Measurements from ENCODE around the gene SYNJ2BP. TPM values are rescaled to one million over a fixed set of nuclear protein-coding genes. Genes with fewer than 3 reads are reported as not detected.
"Not testable (repeated sequence)": the region's sequence is repeated elsewhere in the genome, so short reads cannot be mapped to it uniquely, and the experiment has no call there.

Gene SYNJ2BP
- total RNA-seq, 1 experiment from 2014 or later = 19.0 TPM

- Histone ChIP-seq H3K9me3 (ENCODE audit: control insufficient read depth in 1 of 2, insufficient read depth in 1 of 2, low read depth in 1 of 2, low read length in 2 of 2) (0 out of 4 replicates have a peak, but pooled peaks cover 0 to 5% of the 10 kb centered on the region in 2 experiments), H3K27me3 (ENCODE audit: insufficient read depth, low read length) (no peaks in the 10 kb centered on the region), H4K20me1 (ENCODE audit: insufficient read depth) (no peaks in the 10 kb centered on the region), H3K79me2 (ENCODE audit: insufficient read depth, low read length) (no peaks in the 10 kb centered on the region), H3K4me1 (ENCODE audit: control insufficient read depth in 1 of 2, insufficient read depth in 2 of 2, low read length in 2 of 2) (peaks cover 0 to 2% of the 10 kb centered on the region in 2 experiments; a peak in 1 of 4 replicates), H3K9ac (ENCODE audit: low read length) (no peak overlapping the region), H2AFZ (ENCODE audit: low read depth, low read length, poor library complexity, severe bottlenecking) (no peak overlapping the region), H3K4me2 (ENCODE audit: low read length) (no peak overlapping the region), H3K36me3 (ENCODE audit: control insufficient read depth in 1 of 2, insufficient read depth in 2 of 2, low read length in 2 of 2) (no peaks in the 10 kb centered on the region), H3K4me3 (replicated peaks in 1 of 2; ENCODE audit: low read depth in 1 of 2, low read length in 2 of 2) (no peak overlapping the region), H3K9me2 (ENCODE audit: insufficient read depth) (no peaks in the 10 kb centered on the region), H3K27ac (ENCODE audit: low read depth, low read length) (no peak overlapping the region)
- ChIA-PET CTCF (no interaction called here), POLR2A (no interaction called here), RAD21 (ENCODE audit: low non-redundant PET in 1 of 2, low total read pairs in 2 of 2, uncharacterized antibody in 2 of 2, unreplicated experiment in 2 of 2) (no interaction called here)
- no peak for DNase-seq (ENCODE audit: low read depth, low spot score)
- no peak for TF ChIP-seq CTCF (IDR thresholded peaks at IDR 0.05 in 2 of 3, conservative IDR thresholded peaks at IDR 0.05 in 1 of 3; ENCODE audit: borderline replicate concordance in 1 of 3, insufficient read depth in 1 of 3, low read depth in 2 of 3, low read length in 2 of 3)
- no peak for TF ChIP-seq TCF7L2 (IDR thresholded peaks at IDR 0.05; ENCODE audit: borderline replicate concordance, extremely low read depth, insufficient read depth, insufficient read length)
- TF ChIP-seq EZH2phosphoT487 (IDR thresholded peaks at IDR 0.05; ENCODE audit: borderline replicate concordance) = no peak
- TF ChIP-seq RAD21 (IDR thresholded peaks at IDR 0.05; ENCODE audit: low read depth) = no peak
- no TSS peak for BruUV-seq (replicated peaks)
- intact Hi-C loops (cut with micrococcal nuclease) = no loop called here
- no peak for ATAC-seq
Observed at GRCh38 chr14:70422538-70422937, 5.6 kb upstream of the SYNJ2BP start.

GRCh38 chr14:70419270-70419931, 2.5 kb upstream of the SYNJ2BP start:
- intact Hi-C loops (cut with micrococcal nuclease); H3K27ac ChIP-seq (ENCODE audit: low read depth, low read length); H3K4me2 ChIP-seq (ENCODE audit: low read length); H3K36me3 ChIP-seq (ENCODE audit: control insufficient read depth in 1 of 2, insufficient read depth in 2 of 2, low read length in 2 of 2); H3K9me3 ChIP-seq (ENCODE audit: control insufficient read depth in 1 of 2, insufficient read depth in 1 of 2, low read depth in 1 of 2, low read length in 2 of 2); H3K9me2 ChIP-seq (ENCODE audit: insufficient read depth); H4K20me1 ChIP-seq (ENCODE audit: insufficient read depth); RAD21 ChIA-PET (ENCODE audit: low non-redundant PET in 1 of 2, low total read pairs in 2 of 2, uncharacterized antibody in 2 of 2, unreplicated experiment in 2 of 2); CTCF ChIA-PET; POLR2A ChIA-PET; BruUV-seq (replicated peaks); H3K9ac ChIP-seq (ENCODE audit: low read length); DNase-seq (ENCODE audit: low read depth, low spot score); ATAC-seq; H2AFZ ChIP-seq (ENCODE audit: low read depth, low read length, poor library complexity, severe bottlenecking); H3K27me3 ChIP-seq (ENCODE audit: insufficient read depth, low read length); H3K4me3 ChIP-seq (replicated peaks in 1 of 2; ENCODE audit: low read depth in 1 of 2, low read length in 2 of 2): not testable (repeated sequence)
- H3K79me2 ChIP-seq (ENCODE audit: insufficient read depth, low read length) = peaks cover 23% of the 10 kb centered on the region
- H3K4me1 ChIP-seq (ENCODE audit: control insufficient read depth in 1 of 2, insufficient read depth in 2 of 2, low read length in 2 of 2) = peaks cover 5 to 13% of the 10 kb centered on the region in 2 experiments; a peak in 3 of 4 replicates
